Right cardiac atrium (tissue), 5 donors: ENCODE results near the gene FER1L5. TPM values are rescaled to one million over a fixed set of nuclear protein-coding genes. Genes with fewer than 3 reads are reported as not detected.

Experiments
- ATAC-seq, 2 donors: fragments of 200-7000 bp; cut with Tn5 transposase; one replicate each; pipeline versions ENCODE4 v1.8.0 to v1.9.1; 2020; ENCODE audit warnings: moderate library complexity in 2 of 2, mild to moderate bottlenecking in 1 of 2
- DNase-seq, 3 donors: peaks; one replicate each; pipeline ENCODE4 v3.0.0-alpha.2; 2020
- H3K27ac ChIP-seq: one replicate; pipeline ENCODE4 v1.5.1; 2013; ENCODE audit warnings: mild to moderate bottlenecking, low read length, control low read depth, moderate library complexity
- H3K27me3 ChIP-seq: one replicate; pipeline ENCODE4 v1.6.1; 2013; ENCODE audit not compliant: control insufficient read depth, insufficient read depth
- H3K4me1 ChIP-seq: one replicate; pipeline ENCODE4 v1.6.1; 2013; ENCODE audit warnings: low read length; ENCODE audit not compliant: control insufficient read depth, insufficient read depth
- H3K4me3 ChIP-seq: one replicate; pipeline ENCODE4 v1.5.1; 2013; ENCODE audit warnings: low read length, control low read depth
- H3K9me3 ChIP-seq: one replicate; pipeline ENCODE4 v1.6.1; 2013; ENCODE audit warnings: low read length; ENCODE audit not compliant: control insufficient read depth
- WGBS: extraction: QIAGEN DNeasy Blood & Tissue Kit; methylation state at CpG from one replicate; pipeline ENCODE4 v1.1.7; 2013; 5-methylcytosine and 5-hydroxymethylcytosine counted together
- intact Hi-C, 4 donors: fragments of 100-400 bp; cut with DNase I; formaldehyde crosslinking; loops; one replicate each; pipeline versions ENCODE4 v1.11.0 to v1.14.0; 2022 to 2023
- polyA plus RNA-seq: library from polyadenylated mRNA; stranded (reverse); fragments of 200-250 nt; gene quantifications from one replicate; pipeline ENCODE4 v1.2.3, GENCODE V29; 2013
- total RNA-seq, 4 donors: library from RNA; stranded (reverse); fragmentation: NEBNext Ultra II Directional; extraction: Animal tissue kit (Norgen Biotek cat#: 25700); gene quantifications; one replicate each; pipeline ENCODE4 v1.2.1, GENCODE V29; 2021
- donor health status: healthy with polysubstance abuse.
- donor health status: DM: no; HTN: yes; CAD: no.
- donor health status: DM: no; HTN: no; CAD: no.
- donor health status: DM: no; HTN: yes; CAD: no; lungs with severe emphysema.
- donor health status: DM: yes; HTN: yes; CAD: no.

Gene FER1L5
- total and polyA plus RNA-seq, 5 donors, result 0.05 to 0.17 (median 0.13) TPM; not detected in 1

DNA sequence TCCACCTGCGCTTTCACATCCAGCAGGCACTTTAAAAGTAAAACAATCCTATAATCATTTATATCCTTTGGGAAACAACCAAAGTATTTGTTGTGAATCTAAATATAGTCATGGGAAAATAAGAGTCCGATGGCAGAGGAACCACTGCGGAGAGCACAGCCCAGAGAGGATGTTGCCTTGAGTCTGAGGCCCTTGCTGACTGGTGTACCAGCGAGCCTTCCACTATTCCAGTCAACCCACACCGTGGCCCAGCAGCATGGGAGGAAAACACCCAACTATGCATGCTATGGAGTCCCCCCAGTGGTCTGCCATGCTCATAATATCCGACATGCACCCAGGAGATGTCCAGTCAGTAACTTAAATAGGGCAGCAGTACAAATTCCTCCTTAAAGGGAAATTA, 26.0 kb upstream of the FER1L5 start:
- 82% methylated on average over 6 of the region's 6 CpGs for WGBS
- DNase-seq (no peak), ATAC-seq (peak in 1 of 2 donors; percentile 22)
- Histone ChIP-seq H3K9me3 (no peaks in the 10 kb centered on the region), H3K4me3 (no peak overlapping the region), H3K27me3 (no peaks in the 10 kb centered on the region), H3K4me1 (peaks cover 10% of the 10 kb centered on the region), H3K27ac (no peak overlapping the region)
- intact Hi-C loops, result no loop called here

DNA sequence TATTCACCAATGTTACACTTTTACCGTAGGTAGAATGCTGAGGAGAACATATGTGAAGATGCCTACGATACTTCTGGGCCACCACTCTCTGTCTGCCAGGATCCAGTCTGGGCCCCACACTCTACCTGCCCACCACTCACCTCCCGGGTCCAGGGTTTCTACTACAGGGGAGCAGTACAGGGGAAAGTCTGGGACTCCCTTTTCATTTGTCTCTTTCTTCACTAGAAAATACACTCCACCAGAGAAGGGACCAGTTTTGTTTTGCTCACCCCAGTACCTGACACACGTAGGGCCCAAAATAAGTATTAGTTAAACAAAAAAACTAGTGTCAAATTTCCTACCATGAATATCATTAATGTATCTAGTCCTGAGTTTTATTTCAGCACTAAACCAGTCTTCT, 25.6 kb upstream of the FER1L5 start:
- H3K27ac ChIP-seq, result no peak overlapping the region
- no peaks in the 10 kb centered on the region for H3K27me3 ChIP-seq
- peaks cover 10% of the 10 kb centered on the region for H3K4me1 ChIP-seq
- 94% methylated on average over 4 of the region's 4 CpGs for WGBS
- intact Hi-C loops, result no loop called here
- no peak overlapping the region for H3K4me3 ChIP-seq
- DNase-seq (no peak), ATAC-seq (peak in 1 of 2 donors; percentile 5)
- no peaks in the 10 kb centered on the region for H3K9me3 ChIP-seq

DNA sequence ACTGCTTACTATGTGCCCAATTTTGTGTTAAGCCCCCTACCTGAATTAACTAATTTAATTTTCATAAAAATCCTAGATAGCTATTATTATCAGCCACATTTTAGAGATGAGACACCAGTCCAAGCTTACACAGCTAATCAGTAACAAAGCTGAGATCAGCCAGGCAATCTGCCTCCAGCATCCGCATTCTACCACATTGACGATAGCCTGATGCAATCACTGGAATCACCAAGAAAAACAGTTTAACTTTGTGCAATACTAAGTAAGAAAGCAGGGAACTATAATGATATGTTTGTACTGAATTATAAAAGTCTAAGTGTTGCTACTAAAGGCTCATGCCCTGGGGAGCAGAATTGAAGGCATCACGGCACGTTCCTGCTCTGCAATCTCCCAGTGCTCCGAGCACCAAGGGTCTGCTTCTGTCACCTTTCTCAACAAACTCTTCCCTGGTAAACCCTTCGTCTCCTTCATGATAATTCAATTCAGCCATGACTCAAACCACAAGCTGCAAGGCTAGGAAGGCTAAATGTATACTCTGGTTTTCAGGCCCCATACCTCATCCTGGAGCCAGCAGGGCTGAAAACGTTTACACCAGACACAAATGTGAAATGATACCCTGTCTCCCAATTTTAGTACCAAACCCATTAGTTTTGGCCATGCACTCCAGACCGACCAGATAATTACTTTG, 23.8 kb upstream of the FER1L5 start:
- 72% methylated on average over 8 of the region's 8 CpGs for WGBS
- no peak for DNase-seq
- Histone ChIP-seq H3K9me3 (no peaks in the 10 kb centered on the region), H3K4me3 (no peak overlapping the region), H3K27ac (peak overlapping the region; percentile 57), H3K4me1 (peaks cover 10% of the 10 kb centered on the region), H3K27me3 (no peaks in the 10 kb centered on the region)
- intact Hi-C loops, result no loop called here
- peak in 1 of 2 donors; percentile 21 for ATAC-seq

DNA sequence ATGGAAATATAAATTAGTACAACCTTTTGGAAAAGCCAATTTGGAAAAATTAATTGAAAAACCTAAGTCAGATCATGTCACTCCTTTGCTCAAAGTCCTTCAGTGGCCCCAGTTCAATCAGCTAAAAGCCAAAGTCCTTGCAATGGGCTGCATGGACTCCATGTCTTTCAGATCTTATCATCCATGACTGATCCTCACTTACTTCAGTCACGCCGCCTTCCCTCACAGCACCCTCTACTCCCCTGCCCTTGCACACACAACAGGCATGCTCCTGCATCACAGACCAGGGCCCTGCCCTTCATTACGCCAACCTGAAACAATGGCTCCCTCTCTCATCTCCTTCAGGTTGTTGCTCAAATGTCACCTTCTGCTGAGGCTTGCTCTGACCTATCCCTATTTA, 20.0 kb upstream of the FER1L5 start:
- no peaks in the 10 kb centered on the region for H3K9me3 ChIP-seq
- DNase-seq (no peak), ATAC-seq (no peak)
- WGBS, result 96% methylated on average over 3 of the region's 3 CpGs
- intact Hi-C loops, result no loop called here
- H3K4me3 ChIP-seq, result no peak overlapping the region
- no peaks in the 10 kb centered on the region for H3K27me3 ChIP-seq
- peaks cover 2% of the 10 kb centered on the region for H3K4me1 ChIP-seq
- H3K27ac ChIP-seq, result no peak overlapping the region

DNA sequence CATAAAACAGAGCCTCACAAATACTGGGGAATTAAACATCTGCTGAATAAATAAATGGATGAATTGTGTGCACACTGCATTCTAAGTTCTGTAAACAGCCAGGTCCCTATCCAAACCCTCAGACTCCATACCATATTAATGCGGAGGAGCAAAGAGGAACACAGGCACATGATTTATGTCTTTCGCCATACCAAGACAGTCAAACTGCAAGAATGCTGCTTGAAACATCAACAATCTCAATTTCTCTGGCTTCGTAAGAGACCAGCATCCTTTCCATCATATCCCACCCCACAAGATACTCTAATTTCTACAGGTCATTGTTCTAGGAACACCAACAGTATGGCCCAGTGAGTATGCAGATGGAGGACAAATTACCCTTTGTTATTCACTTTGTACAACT, 19.4 kb upstream of the FER1L5 start:
- ATAC-seq (no peak), DNase-seq (no peak)
- WGBS, result 87% methylated on average over 3 of the region's 3 CpGs
- intact Hi-C loops, result no loop called here
- Histone ChIP-seq H3K27me3 (no peaks in the 10 kb centered on the region), H3K27ac (no peak overlapping the region), H3K4me1 (peaks cover 2% of the 10 kb centered on the region), H3K9me3 (no peaks in the 10 kb centered on the region), H3K4me3 (no peak overlapping the region)

DNA sequence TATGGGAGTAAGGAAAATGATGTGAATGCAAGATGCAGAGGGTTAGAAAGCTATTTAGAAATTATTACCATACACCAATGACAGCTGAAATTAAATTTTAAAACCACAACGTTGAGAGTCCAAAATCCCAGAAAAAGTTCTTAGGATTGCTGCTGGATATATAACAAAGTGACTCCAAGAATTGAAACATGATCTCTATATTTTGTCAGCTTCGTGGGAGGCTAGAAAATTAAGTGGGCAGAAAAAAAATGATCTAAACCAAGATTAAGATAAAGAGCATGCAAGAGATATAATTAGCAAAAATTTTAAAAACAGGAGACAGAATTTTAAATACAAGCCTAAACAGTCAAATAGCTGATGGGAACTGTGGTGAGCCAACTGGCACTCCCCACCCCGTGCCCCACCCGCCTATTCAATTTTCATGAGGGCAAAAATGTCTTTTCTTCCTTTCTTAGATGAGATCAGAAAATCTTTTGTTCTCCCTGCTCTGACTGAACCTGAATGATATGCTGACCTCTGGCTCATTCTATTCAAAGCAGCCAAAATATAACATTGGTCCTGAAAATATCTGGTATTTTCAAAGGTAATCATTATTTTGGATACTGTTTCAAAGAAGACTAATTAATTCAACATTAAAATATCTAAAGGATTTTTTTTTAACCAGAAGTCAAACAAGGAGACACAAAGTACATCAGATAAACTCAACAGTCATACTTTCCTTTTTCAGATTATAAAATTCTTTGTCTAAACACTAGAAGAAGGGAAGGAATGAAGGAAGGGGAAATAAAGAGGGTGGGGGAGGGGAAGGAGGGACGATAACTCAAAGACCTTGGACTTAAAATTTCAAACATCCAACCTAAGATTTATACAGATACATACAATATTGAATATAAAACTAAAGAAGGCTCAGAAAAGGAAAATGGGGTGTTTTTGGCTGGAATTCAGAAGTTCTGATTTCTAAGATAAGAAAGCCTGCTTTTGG, 16.7 kb upstream of the FER1L5 start:
- DNase-seq, result no peak
- H3K4me3 ChIP-seq, result no peak overlapping the region
- H3K4me1 ChIP-seq, result no peaks in the 10 kb centered on the region
- 42% methylated on average over 5 of the region's 5 CpGs for WGBS
- intact Hi-C loops, result no loop called here
- no peaks in the 10 kb centered on the region for H3K27me3 ChIP-seq
- ATAC-seq, result peak in 1 of 2 donors; percentile 66
- no peaks in the 10 kb centered on the region for H3K9me3 ChIP-seq
- no peak overlapping the region for H3K27ac ChIP-seq

DNA sequence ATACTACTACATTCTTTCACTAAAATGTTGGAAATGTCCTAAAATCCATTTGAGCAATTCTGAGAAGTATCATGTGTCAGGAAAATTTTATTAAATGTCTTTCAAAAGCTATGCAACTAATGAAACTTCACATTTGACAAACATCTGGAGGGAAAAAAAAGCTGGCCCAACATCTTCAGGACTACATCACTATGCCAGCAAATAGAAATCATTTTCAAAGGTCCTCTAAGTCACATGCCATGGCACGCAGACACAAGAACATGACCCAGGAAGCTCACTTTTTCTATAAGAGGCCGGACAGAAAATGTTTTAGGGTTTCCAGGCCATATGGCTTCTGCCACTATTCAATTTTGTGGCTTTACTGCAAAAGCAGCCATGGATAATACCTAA, 16.0 kb upstream of the FER1L5 start:
- intact Hi-C loops, result no loop called here
- DNase-seq, result no peak
- H3K27ac ChIP-seq, result no peak overlapping the region
- no peaks in the 10 kb centered on the region for H3K9me3 ChIP-seq
- H3K4me1 ChIP-seq, result no peaks in the 10 kb centered on the region
- no peaks in the 10 kb centered on the region for H3K27me3 ChIP-seq
- no peak for ATAC-seq
- WGBS, result 54% methylated on average over 2 of the region's 2 CpGs
- H3K4me3 ChIP-seq, result no peak overlapping the region

DNA sequence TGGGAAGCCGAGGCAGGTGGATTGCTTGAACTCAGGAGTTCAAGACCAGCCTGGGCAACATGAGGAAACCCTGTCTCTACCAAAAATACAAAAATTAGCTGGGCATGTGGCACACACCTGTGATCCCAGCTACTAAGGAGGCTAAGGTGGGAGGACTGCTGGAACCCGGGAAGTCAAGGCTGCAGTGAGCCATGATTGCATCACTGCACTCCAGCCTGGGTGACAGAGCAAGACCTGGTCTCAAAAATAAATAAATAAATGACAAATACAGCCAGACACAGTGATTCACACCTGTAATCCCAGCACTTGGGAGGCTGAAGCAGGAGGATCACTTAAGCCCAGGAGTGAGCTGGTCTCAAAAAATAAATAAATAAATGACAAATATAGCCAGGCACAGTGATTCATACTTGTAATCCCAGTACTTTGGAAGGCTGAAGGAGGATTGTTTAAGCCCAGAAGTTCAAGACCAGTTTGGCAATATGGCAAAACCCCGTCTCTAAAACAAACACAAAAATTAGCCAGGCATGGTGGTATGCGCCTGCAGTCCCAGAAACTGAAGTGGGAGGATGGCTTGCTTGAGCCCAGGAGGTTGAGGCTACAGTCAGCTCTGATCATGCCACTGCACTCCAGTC, 10.6 kb upstream of the FER1L5 start:
- intact Hi-C loops, result loop anchor here in 1 of 4 donors (10.0 kb wide), 1 partner anchor 133 kb away; the partner anchor contains the start of gene CNNM4
- 80% methylated on average over 4 of the region's 4 CpGs for whole genome bisulfite sequencing
- Histone ChIP-seq H3K9me3 (no peaks in the 10 kb centered on the region), H3K27ac (peak overlapping the region; percentile 23), H3K27me3 (no peaks in the 10 kb centered on the region), H3K4me3 (no peak overlapping the region), H3K4me1 (peaks cover 9% of the 10 kb centered on the region)
- ATAC-seq (no peak), DNase-seq (no peak)

DNA sequence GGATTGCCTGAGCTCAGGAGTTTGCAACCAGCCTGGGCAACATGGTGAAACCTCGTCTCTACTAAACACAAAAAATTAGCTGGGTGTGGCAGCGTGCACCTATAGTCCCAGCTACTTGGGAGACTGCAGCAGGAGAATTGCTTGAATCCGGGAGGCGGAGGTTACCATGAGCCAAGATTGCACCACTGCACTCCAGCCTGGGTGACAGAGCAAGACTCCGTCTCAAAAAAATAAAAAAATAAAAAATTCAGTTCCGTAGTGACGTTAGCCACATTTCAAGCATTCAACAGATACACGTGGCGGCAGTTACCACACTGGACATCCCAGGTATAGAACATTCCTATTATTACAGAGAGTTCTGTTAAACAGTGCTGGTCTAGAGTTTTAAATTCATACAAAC, 8.9 kb upstream of the FER1L5 start:
- DNase-seq, result no peak

DNA sequence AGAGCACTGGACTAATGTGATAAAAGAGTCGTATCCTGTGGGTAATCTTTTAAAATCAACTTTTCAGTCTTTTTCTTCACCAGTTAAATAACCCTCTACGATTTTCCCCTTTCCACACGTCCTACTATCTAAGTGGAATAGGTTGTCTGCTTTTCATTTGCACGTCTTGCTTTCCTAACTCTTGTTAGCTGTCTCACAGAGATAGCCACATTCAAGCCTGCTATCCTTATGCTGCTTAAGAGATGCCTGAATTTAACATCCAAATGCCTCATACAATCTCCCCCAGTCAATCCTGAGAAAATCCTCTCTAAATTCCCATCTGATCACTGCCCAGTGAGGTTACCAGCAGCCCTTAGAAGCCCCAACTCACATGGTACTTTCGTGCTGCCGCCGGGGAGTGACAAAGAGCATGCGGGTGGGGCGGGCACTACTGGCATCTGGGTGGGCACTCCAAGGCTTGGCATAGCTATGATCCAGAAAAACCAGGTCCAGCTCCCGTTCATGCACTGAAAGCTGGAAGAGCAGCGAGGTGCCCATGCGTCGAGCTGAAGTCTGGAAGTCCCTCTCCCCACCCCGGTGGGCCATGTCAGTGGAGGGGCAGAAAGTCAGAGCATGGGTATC, 5.9 kb upstream of the FER1L5 start:
- intact Hi-C loops, result loop anchor here in 1 of 4 donors (10.0 kb wide), 1 partner anchor 128 kb away; the partner anchor contains the start of gene CNNM4
- 28% methylated on average over 14 of the region's 14 CpGs for WGBS
- Histone ChIP-seq H3K9me3 (no peaks in the 10 kb centered on the region), H3K4me3 (peak overlapping the region; percentile 72), H3K27ac (peak overlapping the region; percentile 70), H3K4me1 (peaks cover 10% of the 10 kb centered on the region), H3K27me3 (no peaks in the 10 kb centered on the region)
- peak; percentile 28 to 66 (median 61) for DNase-seq
- peak in 1 of 2 donors; percentile 5 for ATAC-seq

More for the DNA sequence above, 8.9 kb upstream of the FER1L5 start:
- H3K4me3 ChIP-seq, result no peak overlapping the region
- intact Hi-C loops, result loop anchor here in 1 of 4 donors (10.0 kb wide), 1 partner anchor 131 kb away; the partner anchor contains the start of gene CNNM4
- peaks cover 10% of the 10 kb centered on the region for H3K4me1 ChIP-seq
- H3K9me3 ChIP-seq, result no peaks in the 10 kb centered on the region
- ATAC-seq, result no peak
- 84% methylated on average over 9 of the region's 9 CpGs for WGBS
- H3K27ac ChIP-seq, result no peak overlapping the region
- H3K27me3 ChIP-seq, result no peaks in the 10 kb centered on the region
